NOMO-1 treated with DMSO at 0.1 percent for 48 hours (cell line): ENCODE data around the gene ZNF804A.
A peak's percentile ranks its signal among the peaks of the same experiment; 100 is the strongest.

ENCODE experiments used
- DNase-seq: peaks from one replicate; lab custom pipeline; 2025; ENCODE audit not compliant: unreplicated experiment; lab: John Stamatoyannopoulos, UW

Gene ZNF804A

GRCh38 chr2:184610891-184611290 is 12.6 kb downstream of the ZNF804A start:
- no peak for DNase-seq

- peak; percentile 33 for DNase-seq
Observed at GRCh38 chr2:184611361-184612085, 13.2 kb downstream of the ZNF804A start.

- no peak for DNase-seq
Observed at GRCh38 chr2:184620367-184620766, 22.0 kb downstream of the ZNF804A start.

- no peak for DNase-seq
Observed at GRCh38 chr2:184624311-184624710, 26.0 kb downstream of the ZNF804A start.

GRCh38 chr2:184628051-184628450 is 29.7 kb downstream of the ZNF804A start:
- DNase-seq: peak; percentile 57

- no peak for DNase-seq
Observed at GRCh38 chr2:184633726-184634125, 35.4 kb downstream of the ZNF804A start.

GRCh38 chr2:184637781-184638180 is 39.5 kb downstream of the ZNF804A start:
- no peak for DNase-seq

GRCh38 chr2:184644685-184645084 is 46.4 kb downstream of the ZNF804A start:
- DNase-seq: no peak

- no peak for DNase-seq
Observed at GRCh38 chr2:184646177-184646576, 47.8 kb downstream of the ZNF804A start.

- no peak for DNase-seq
Observed at GRCh38 chr2:184646593-184646992, 48.3 kb downstream of the ZNF804A start.

- no peak for DNase-seq
Observed at GRCh38 chr2:184654945-184655344, 56.6 kb downstream of the ZNF804A start.

GRCh38 chr2:184677171-184677570 is 78.8 kb downstream of the ZNF804A start:
- DNase-seq: no peak

GRCh38 chr2:184679219-184680018 is 81.1 kb downstream of the ZNF804A start:
- DNase-seq: no peak

- DNase-seq: no peak
Observed at GRCh38 chr2:184680825-184681224, 82.5 kb downstream of the ZNF804A start.

GRCh38 chr2:184681642-184682321 is 83.5 kb downstream of the ZNF804A start:
- no peak for DNase-seq

- no peak for DNase-seq
Observed at GRCh38 chr2:184683911-184684310, 85.6 kb downstream of the ZNF804A start.

GRCh38 chr2:184685999-184686841 is 87.9 kb downstream of the ZNF804A start:
- DNase-seq: no peak

GRCh38 chr2:184689638-184690037 is 91.3 kb downstream of the ZNF804A start:
- DNase-seq: no peak

GRCh38 chr2:184692141-184692734 is 93.9 kb downstream of the ZNF804A start:
- no peak for DNase-seq

GRCh38 chr2:184696644-184697043 is 98.3 kb downstream of the ZNF804A start:
- no peak for DNase-seq
